LNCaP clone FGC (cell line): ENCODE measurements around the gene ZBTB40.

Experiments
- DNase-seq: peaks from one replicate; pipeline ENCODE4 v3.0.0-alpha.2; 2011; ENCODE audit warnings: low read depth
- H3K4me3 ChIP-seq: 2 replicates; pipeline ENCODE4 v1.5.1; 2011; ENCODE audit warnings: mild to moderate bottlenecking, low read depth, low read length, control low read depth
- TF ChIP-seq, protein P1 (sequence below): IDR thresholded peaks from 2 replicates; pipeline ENCODE4 v1.5.1; 2012; ENCODE audit warnings: mild to moderate bottlenecking; ENCODE audit not compliant: control insufficient read depth, insufficient read depth; ENCODE audit errors: extremely low read depth

The ZBTB40 gene

GRCh38 chr1:22508991-22509390 lies 57.3 kb downstream of the ZBTB40 start:
- TF ChIP-seq, protein P1, sequence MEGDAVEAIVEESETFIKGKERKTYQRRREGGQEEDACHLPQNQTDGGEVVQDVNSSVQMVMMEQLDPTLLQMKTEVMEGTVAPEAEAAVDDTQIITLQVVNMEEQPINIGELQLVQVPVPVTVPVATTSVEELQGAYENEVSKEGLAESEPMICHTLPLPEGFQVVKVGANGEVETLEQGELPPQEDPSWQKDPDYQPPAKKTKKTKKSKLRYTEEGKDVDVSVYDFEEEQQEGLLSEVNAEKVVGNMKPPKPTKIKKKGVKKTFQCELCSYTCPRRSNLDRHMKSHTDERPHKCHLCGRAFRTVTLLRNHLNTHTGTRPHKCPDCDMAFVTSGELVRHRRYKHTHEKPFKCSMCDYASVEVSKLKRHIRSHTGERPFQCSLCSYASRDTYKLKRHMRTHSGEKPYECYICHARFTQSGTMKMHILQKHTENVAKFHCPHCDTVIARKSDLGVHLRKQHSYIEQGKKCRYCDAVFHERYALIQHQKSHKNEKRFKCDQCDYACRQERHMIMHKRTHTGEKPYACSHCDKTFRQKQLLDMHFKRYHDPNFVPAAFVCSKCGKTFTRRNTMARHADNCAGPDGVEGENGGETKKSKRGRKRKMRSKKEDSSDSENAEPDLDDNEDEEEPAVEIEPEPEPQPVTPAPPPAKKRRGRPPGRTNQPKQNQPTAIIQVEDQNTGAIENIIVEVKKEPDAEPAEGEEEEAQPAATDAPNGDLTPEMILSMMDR, result no peak
- DNase-seq, result no peak
- no peak overlapping the region for H3K4me3 ChIP-seq

DNA sequence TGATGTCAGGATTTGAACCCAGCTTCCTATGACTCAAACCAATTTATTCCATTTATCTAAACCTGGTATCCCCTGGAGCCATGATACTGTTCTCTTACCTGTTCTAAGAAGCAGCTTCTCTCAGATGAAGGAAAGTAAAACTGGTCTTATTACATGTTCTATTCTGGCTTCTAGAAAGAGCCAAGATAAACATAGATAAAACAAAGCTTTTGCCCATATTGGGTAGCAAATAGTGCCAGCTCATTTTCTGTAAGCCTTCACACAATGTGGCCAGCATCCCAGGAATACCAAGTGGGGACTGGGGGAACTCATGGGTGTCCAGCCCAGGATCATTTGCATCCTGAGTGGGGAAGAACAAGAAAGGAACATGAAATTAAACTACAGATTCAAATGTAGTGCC lies 58.2 kb downstream of the ZBTB40 start:
- H3K4me3 ChIP-seq, result no peak overlapping the region
- DNase-seq, result no peak
- TF ChIP-seq, protein P1, result no peak

DNA sequence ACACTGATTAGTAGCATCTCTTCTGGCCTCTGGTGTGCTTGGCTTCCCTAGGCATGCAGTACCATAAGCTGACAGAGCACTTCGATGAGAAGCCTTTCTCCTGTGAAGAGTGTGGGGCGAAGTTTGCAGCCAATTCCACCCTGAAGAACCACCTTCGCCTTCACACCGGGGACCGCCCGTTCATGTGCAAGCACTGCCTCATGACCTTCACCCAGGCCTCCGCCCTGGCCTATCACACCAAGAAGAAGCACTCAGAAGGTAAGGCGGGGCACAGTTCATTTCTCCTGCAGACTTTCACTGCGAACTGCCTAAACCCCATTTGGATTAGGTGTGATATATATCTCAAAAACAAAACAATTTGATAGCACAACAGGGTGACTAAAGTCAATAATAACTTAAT lies 61.2 kb downstream of the ZBTB40 start:
- TF ChIP-seq, protein P1, result no peak
- no peak for DNase-seq

DNA sequence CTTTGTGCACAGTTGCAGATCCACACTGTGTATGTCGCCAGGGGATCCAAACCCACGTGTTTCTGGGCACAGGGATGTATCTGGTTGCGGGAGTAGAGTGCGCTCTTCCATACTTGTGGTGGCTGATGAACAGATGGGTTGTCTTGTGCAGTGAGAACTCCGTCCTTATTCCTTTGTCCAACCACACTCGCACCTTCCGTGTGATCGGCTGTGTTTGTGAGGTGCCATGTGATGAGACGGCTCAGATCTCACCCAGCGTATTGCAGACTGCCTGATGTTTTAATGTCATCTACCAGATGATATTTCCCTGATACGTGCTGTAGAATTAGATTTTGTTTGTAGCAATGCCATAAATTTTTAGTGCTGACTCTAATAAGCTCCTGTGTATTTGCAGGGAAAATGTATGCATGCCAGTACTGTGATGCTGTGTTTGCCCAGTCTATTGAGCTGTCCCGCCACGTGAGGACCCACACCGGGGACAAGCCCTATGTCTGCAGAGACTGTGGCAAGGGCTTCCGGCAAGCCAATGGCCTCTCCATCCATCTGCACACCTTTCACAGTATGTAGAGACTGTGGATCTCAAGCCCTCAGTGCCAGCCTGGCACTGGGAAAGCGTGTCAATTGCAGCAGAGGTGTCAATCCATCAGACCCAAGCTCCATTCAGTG lies 65.4 kb downstream of the ZBTB40 start:
- DNase-seq, result no peak
- TF ChIP-seq, protein P1, result no peak
- H3K4me3 ChIP-seq, result no peak overlapping the region

More for the DNA sequence above, 61.2 kb downstream of the ZBTB40 start:
- H3K4me3 ChIP-seq, result no peak overlapping the region

GRCh38 chr1:22517956-22518355 lies 66.3 kb downstream of the ZBTB40 start:
- TF ChIP-seq, protein P1, result no peak
- DNase-seq, result no peak
- H3K4me3 ChIP-seq, result no peak overlapping the region

- no peak overlapping the region for H3K4me3 ChIP-seq
- DNase-seq, result no peak
- TF ChIP-seq, protein P1, result no peak
These were observed 66.7 kb downstream of the ZBTB40 start for GRCh38 chr1:22518379-22518778.

DNA sequence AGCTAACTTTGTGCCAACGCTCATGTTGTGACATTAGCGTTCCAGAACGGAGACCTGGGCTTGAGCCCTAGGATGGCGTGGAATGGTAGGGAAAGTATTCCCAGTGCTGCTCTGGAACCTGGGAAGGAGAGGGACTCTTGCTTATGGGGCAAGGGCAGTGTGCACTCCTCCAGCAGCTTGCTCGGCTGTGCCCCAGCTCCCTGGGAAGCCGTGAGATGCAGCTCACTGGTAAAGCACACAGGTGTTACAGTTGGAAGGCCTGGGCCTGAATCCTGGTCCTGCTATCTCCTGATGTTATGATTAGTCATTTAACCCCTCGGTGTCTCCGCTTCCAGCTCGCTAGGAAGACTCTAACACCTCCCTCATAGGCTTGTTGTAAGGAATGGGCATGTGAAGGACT lies 69.2 kb downstream of the ZBTB40 start:
- TF ChIP-seq, protein P1, result no peak
- no peak overlapping the region for H3K4me3 ChIP-seq
- no peak for DNase-seq
